ENCODE measurements around the gene CACNG5.

CACNG5 gene

DNA sequence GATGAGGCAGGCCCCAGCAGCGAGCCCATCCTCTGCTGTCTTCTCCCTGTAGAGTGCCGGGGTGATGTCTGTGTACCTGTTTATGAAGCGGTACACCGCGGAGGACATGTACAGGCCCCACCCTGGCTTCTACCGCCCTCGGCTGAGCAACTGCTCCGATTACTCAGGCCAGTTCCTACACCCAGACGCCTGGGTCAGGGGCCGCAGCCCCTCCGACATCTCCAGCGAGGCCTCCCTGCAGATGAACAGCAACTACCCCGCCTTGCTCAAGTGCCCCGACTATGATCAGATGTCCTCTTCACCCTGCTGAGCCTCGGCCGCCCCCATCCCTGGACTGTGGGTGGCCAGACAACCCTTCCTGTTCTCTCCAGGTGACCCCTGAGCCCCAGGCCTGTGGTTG is 50.0 kb downstream of the CACNG5 start:
- TF ChIP-seq, protein P1, sequence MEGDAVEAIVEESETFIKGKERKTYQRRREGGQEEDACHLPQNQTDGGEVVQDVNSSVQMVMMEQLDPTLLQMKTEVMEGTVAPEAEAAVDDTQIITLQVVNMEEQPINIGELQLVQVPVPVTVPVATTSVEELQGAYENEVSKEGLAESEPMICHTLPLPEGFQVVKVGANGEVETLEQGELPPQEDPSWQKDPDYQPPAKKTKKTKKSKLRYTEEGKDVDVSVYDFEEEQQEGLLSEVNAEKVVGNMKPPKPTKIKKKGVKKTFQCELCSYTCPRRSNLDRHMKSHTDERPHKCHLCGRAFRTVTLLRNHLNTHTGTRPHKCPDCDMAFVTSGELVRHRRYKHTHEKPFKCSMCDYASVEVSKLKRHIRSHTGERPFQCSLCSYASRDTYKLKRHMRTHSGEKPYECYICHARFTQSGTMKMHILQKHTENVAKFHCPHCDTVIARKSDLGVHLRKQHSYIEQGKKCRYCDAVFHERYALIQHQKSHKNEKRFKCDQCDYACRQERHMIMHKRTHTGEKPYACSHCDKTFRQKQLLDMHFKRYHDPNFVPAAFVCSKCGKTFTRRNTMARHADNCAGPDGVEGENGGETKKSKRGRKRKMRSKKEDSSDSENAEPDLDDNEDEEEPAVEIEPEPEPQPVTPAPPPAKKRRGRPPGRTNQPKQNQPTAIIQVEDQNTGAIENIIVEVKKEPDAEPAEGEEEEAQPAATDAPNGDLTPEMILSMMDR (IDR thresholded peaks at IDR 0.05; ENCODE audit: insufficient read depth, low read depth, low read length, missing control alignments), result no peak
- H3K4me3 ChIP-seq (ENCODE audit: low read depth, low read length), result no peak overlapping the region
- no peak for DNase-seq (ENCODE audit: low read depth)

DNA sequence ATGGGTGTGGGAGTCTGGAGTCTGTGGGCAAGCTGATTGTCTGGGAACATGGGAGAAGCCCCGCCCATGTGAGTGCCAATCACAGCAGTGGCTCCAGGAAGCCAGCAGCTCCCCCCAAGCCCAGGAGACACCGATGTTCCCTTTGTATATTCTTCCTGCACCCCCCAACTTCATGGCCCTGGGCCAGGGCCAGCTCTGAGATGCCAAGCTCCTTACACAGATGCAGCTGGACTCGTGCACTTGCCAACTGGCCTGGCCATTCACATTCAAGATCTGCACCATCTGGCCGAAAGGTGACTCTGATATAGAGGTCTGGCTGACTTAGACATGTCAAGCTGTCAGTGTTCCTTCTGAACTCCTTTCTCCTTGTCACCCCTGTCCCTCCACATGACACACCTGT is 50.5 kb downstream of the CACNG5 start:
- TF ChIP-seq, protein P1 (IDR thresholded peaks at IDR 0.05; ENCODE audit: insufficient read depth, low read depth, low read length, missing control alignments), result no peak
- no peak for DNase-seq (ENCODE audit: low read depth)

DNA sequence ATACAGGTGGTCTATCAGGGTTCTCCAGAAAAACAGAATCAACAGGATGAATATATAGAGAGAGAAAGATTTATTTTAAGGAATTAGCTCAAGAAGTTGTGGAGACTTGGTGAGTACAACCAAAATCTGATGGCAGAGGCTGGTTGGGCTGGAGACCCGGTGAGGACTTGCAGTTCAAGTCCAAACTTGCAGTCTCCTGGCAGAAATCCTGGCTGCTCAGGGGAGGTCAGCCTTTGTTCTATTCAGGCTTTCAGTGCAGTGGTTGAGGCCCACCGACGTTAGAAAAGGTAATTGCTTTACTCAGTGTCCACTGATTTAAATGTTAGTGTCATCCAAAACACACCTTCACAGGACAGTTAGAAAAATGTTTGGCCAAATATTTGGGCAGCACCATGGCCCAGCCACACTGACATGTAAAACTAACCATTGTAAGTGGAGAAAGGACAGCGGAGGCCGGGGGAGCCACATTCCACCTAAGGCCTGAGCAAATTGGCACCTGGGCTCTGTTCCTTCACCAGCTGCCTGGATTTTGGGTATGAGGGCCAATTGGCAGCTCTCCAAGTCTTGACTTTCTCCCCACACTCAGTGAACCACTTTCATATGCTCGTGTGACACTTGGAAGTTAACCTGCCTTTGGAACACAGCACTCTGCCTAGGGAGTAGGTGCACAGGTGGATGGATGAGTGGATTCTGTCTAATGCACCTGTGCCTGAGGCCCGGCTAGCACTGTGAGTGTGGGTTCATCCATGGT is 54.7 kb downstream of the CACNG5 start:
- TF ChIP-seq, protein P1 (IDR thresholded peaks at IDR 0.05; ENCODE audit: insufficient read depth, low read depth, low read length, missing control alignments), result no peak

More for the DNA sequence above, 50.5 kb downstream of the CACNG5 start:
- no peak overlapping the region for H3K4me3 ChIP-seq (ENCODE audit: low read depth, low read length)

DNA sequence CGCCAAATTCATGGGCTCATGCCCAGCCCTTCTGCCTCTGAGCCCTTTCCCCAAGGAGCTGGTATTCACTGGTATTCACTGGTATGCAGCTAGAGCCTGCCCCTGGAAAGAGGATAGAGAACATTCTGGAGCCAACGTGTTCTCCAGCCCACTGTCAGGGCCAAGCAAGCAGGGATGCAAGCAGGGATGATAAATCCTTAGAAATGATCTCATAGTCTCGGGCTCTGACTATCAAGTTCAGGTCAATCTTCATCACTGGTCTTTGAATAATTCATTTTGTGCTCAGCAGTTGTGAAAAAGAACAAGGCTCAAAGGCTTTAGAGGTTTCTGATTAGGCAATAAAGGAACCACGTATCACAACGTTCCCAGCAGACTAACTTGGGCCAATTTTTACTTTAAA is 57.3 kb downstream of the CACNG5 start:
- DNase-seq (ENCODE audit: low read depth), result no peak
- no peak overlapping the region for H3K4me3 ChIP-seq (ENCODE audit: low read depth, low read length)
- TF ChIP-seq, protein P1 (IDR thresholded peaks at IDR 0.05; ENCODE audit: insufficient read depth, low read depth, low read length, missing control alignments), result no peak

More for the DNA sequence above, 54.7 kb downstream of the CACNG5 start:
- no peak overlapping the region for H3K4me3 ChIP-seq (ENCODE audit: low read depth, low read length)
- DNase-seq (ENCODE audit: low read depth), result no peak

DNA sequence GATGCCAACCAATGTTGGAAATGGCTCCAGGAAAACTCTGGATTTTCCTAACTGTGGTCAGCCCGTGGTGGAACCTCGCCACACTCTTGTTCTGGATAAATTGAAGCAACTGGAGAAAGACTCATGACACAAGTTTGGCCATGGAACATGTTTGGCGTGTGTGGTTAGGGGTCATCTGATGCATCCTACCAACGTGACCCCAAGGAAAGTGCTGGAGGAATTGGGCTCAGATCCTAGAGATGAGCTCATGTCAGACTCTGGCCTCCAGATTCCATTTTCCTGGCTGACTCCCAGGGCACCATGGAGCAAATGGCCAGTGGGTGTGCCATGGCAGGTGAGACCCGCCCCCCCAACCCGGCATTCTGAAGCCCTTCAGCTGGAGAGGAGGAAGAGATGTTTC is 58.5 kb downstream of the CACNG5 start:
- TF ChIP-seq, protein P1 (IDR thresholded peaks at IDR 0.05; ENCODE audit: insufficient read depth, low read depth, low read length, missing control alignments), result no peak
- DNase-seq (ENCODE audit: low read depth), result no peak

DNA sequence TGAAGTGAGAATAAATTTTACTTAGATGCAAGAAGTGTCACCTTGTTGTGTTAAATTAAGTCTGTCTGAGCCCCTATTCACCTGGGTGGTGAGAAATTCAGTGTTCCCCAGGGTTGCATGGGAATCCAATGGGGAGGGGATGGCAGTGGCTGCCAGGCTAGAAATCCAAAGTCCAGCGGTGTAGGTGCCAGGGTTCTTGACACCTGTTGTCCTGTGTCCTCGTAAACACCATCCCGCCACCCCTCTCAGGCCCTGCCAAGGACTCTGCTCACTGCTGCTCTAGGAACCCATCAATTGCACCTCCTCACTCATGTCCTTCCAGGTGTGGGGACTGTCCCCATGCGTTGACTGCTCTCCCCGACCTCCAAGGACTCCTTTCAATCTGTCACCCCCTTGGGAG is 58.9 kb downstream of the CACNG5 start:
- no peak overlapping the region for H3K4me3 ChIP-seq (ENCODE audit: low read depth, low read length)
- no peak for DNase-seq (ENCODE audit: low read depth)
- TF ChIP-seq, protein P1 (IDR thresholded peaks at IDR 0.05; ENCODE audit: insufficient read depth, low read depth, low read length, missing control alignments), result no peak

More for the DNA sequence above, 58.5 kb downstream of the CACNG5 start:
- no peak overlapping the region for H3K4me3 ChIP-seq (ENCODE audit: low read depth, low read length)

DNA sequence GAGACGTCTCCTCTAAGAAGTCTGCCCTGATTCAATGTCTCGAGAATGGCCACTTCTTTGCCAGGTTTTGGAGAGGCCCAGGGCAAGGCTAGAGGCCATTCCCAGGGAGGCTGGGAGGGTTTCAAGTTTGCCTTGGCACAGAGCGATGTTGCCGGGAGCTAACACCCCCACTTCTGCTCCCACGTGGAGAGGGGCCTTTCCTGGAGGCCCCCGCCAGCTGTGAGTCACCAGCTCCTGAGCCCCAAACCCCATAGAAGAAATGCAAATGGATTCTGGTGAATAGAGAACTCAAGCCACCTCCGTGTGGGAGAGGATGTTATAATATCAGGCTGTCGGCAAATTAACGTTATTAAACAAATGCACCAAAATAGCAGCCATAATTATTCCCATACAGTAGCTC is 62.2 kb downstream of the CACNG5 start:
- no peak for DNase-seq (ENCODE audit: low read depth)
- TF ChIP-seq, protein P1 (IDR thresholded peaks at IDR 0.05; ENCODE audit: insufficient read depth, low read depth, low read length, missing control alignments), result no peak
- H3K4me3 ChIP-seq (ENCODE audit: low read depth, low read length), result no peak overlapping the region
